ENCODE data around the gene OTOG.

Gene OTOG

DNA sequence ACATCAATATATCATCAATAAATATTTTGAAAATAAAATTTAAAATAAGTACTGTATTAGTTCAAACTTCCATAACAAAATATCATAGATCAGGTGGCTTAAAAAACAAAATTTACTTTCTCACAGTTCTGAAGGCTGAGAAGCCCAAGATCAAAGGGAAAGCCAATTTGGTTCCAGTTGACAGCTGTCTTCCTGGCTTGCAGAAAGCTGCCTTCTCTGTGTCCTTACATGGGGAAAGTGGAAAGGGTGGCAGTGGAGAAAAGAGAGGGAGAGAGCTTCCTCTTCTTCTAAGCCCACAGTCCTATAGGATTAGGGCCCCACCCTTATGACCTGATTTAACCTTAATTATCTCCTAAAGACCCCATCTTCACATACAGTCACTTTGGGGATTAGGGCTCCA is 121.1 kb downstream of the OTOG start:
- H3K9ac ChIP-seq (ENCODE audit: low read length): no peak overlapping the region
- H3K36me3 ChIP-seq (ENCODE audit: low read length): no peaks in the 10 kb centered on the region
- H4K20me1 ChIP-seq (ENCODE audit: low read depth, low read length): no peaks in the 10 kb centered on the region
- H3K4me3 ChIP-seq (ENCODE audit: insufficient read depth, low read length, poor library complexity, severe bottlenecking): no peak overlapping the region
- no peaks in the 10 kb centered on the region for H3K9me2 ChIP-seq (replicated peaks; ENCODE audit: insufficient read depth, low read length)
- TF ChIP-seq EZH2phosphoT487 (conservative IDR thresholded peaks at IDR 0.05; ENCODE audit: low read length) (no peak), CTCF (IDR thresholded peaks at IDR 0.05; ENCODE audit: insufficient read depth, low read length, poor library complexity, severe bottlenecking) (no peak)
- no peak overlapping the region for H3K4me2 ChIP-seq (ENCODE audit: low read depth, low read length, poor library complexity, severe bottlenecking)
- no peaks in the 10 kb centered on the region for H3K9me3 ChIP-seq (ENCODE audit: insufficient read depth, low read length)
- H2AFZ ChIP-seq (ENCODE audit: low read depth, low read length, severe bottlenecking): no peak overlapping the region
- H3K27ac ChIP-seq (ENCODE audit: low read depth, low read length): no peak overlapping the region
- H3F3A ChIP-seq (ENCODE audit: insufficient read depth): no peaks in the 10 kb centered on the region
- H3K27me3 ChIP-seq (ENCODE audit: low read length): no peaks in the 10 kb centered on the region
- no peaks in the 10 kb centered on the region for H3K79me2 ChIP-seq (ENCODE audit: insufficient read depth, low read length)

DNA sequence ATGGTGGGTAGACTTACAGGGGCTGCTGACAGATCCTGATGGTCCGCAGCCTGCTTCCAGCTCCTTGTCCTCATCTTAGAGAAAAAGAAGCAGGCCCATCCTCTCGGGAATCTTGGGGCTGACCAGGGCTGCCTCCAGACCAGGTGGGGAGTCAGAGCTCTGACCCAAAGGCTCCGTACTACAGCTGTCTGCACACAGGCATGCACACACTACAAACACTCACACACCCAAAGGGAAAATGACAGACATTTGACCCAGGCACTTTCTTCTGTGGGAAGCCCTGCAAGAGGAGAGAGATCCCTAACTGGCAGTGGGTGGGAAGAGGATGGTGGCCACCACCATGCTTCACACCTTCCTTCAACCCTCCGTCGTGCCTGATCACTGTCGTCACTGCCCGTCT is 125.4 kb downstream of the OTOG start:
- Histone ChIP-seq H3K9ac (ENCODE audit: low read length) (no peak overlapping the region), H3F3A (ENCODE audit: insufficient read depth) (no peaks in the 10 kb centered on the region), H3K9me3 (ENCODE audit: insufficient read depth, low read length) (peaks cover 10% of the 10 kb centered on the region; the same call in 1 of the 2 replicates), H3K9me2 (replicated peaks; ENCODE audit: insufficient read depth, low read length) (no peaks in the 10 kb centered on the region), H3K4me2 (ENCODE audit: low read depth, low read length, poor library complexity, severe bottlenecking) (no peak overlapping the region), H3K36me3 (ENCODE audit: low read length) (no peaks in the 10 kb centered on the region), H2AFZ (ENCODE audit: low read depth, low read length, severe bottlenecking) (no peak overlapping the region), H4K20me1 (ENCODE audit: low read depth, low read length) (no peaks in the 10 kb centered on the region), H3K27ac (ENCODE audit: low read depth, low read length) (no peak overlapping the region), H3K27me3 (ENCODE audit: low read length) (no peaks in the 10 kb centered on the region), H3K79me2 (ENCODE audit: insufficient read depth, low read length) (no peaks in the 10 kb centered on the region), H3K4me3 (ENCODE audit: insufficient read depth, low read length, poor library complexity, severe bottlenecking) (no peak overlapping the region)
- TF ChIP-seq EZH2phosphoT487 (conservative IDR thresholded peaks at IDR 0.05; ENCODE audit: low read length): no peak
- TF ChIP-seq CTCF (IDR thresholded peaks at IDR 0.05; ENCODE audit: insufficient read depth, low read length, poor library complexity, severe bottlenecking): no peak

DNA sequence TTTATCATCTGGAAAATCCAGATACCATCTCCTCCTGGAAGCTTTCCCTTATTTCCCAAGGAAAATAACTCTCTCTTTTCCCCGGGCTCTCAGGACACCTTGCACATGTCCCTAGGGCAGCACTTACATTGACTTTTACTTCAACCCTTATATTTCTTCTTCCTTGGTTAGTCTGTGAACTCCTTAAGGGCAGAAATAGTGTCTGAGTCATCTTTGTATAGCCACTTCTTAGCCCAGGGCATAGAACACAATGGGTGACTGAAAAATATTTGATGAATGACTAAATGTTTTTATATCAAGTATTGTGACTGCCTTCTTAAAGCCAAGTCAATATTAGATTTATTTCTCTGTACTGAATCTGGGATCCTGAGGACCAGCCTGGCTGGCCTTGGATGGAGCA is 126.9 kb downstream of the OTOG start:
- no peaks in the 10 kb centered on the region for H4K20me1 ChIP-seq (ENCODE audit: low read depth, low read length)
- H3K9me3 ChIP-seq (ENCODE audit: insufficient read depth, low read length): peaks cover 10% of the 10 kb centered on the region; the same call in 1 of the 2 replicates
- H3F3A ChIP-seq (ENCODE audit: insufficient read depth): no peaks in the 10 kb centered on the region
- H3K27me3 ChIP-seq (ENCODE audit: low read length): no peaks in the 10 kb centered on the region
- no peaks in the 10 kb centered on the region for H3K79me2 ChIP-seq (ENCODE audit: insufficient read depth, low read length)
- no peak overlapping the region for H2AFZ ChIP-seq (ENCODE audit: low read depth, low read length, severe bottlenecking)
- no peak overlapping the region for H3K9ac ChIP-seq (ENCODE audit: low read length)
- TF ChIP-seq EZH2phosphoT487 (conservative IDR thresholded peaks at IDR 0.05; ENCODE audit: low read length) (no peak), CTCF (IDR thresholded peaks at IDR 0.05; ENCODE audit: insufficient read depth, low read length, poor library complexity, severe bottlenecking) (no peak)
- H3K9me2 ChIP-seq (replicated peaks; ENCODE audit: insufficient read depth, low read length): no peaks in the 10 kb centered on the region
- H3K27ac ChIP-seq (ENCODE audit: low read depth, low read length): no peak overlapping the region
- no peak overlapping the region for H3K4me2 ChIP-seq (ENCODE audit: low read depth, low read length, poor library complexity, severe bottlenecking)
- no peak overlapping the region for H3K4me3 ChIP-seq (ENCODE audit: insufficient read depth, low read length, poor library complexity, severe bottlenecking)
- H3K36me3 ChIP-seq (ENCODE audit: low read length): no peaks in the 10 kb centered on the region

Data from SU-DHL-6 (cell line).